ENCODE data around the gene PCSK9. TPM values are rescaled to one million over a fixed set of nuclear protein-coding genes. Genes with fewer than 3 reads are reported as not detected.
A peak's percentile ranks its signal among the peaks of the same experiment; 100 is the strongest.

The PCSK9 gene
- total and polyA plus RNA-seq, 2 of the 13 experiments (the other 11 are each of a cell fraction or from before 2014, with no cell fraction given) = 33.3 to 80.5 TPM

DNA sequence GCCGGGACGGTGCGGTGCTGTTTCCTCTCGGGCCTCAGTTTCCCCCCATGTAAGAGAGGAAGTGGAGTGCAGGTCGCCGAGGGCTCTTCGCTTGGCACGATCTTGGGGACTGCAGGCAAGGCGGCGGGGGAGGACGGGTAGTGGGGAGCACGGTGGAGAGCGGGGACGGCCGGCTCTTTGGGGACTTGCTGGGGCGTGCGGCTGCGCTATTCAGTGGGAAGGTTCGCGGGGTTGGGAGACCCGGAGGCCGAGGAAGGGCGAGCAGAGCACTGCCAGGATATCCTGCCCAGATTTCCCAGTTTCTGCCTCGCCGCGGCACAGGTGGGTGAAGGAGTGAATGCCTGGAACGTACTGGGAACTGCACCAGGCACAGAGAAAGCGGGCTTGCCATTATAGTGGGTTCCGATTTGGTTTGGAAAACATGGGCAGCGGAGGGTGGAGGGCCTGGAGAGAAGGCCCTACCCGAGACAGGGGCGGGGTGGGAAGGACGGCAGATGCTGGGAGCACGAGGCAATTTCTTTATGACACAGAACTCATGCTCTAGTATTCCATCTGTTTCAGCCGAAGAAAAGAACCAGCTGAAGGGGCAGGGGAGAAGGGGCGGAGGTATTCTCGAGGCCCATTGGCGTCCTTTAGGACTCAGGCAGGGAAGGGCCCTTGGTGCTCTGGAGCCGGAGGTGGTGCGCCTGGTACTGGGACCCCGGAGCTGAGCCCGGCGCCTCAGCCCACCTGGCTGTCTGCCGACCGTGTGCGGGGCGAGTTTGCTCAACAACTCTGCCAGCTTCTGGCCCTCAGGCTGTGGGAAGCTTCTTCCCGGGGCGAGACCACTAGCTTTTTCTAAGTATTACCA, 960 bp downstream of the PCSK9 start:
- ChIA-PET CTCF (ENCODE audit: low intra/inter-chr PET ratio, low total read pairs) (no interaction called here), POLR2A (interaction anchor here (1.6 kb wide), 1 partner anchor 9 kb away, joined by 5 read pairs; no protein-coding TSS in a partner anchor)
- Histone ChIP-seq H3K9me3 (ENCODE audit: low read length) (no peaks in the 10 kb centered on the region), H3K4me1 (ENCODE audit: insufficient read depth, low read length) (peaks cover 82% of the 10 kb centered on the region), H3K36me3 (replicated peaks in 1 of 2; ENCODE audit: control insufficient read depth in 1 of 2, insufficient read depth in 2 of 2, low read length in 2 of 2) (peaks cover 3 to 15% of the 10 kb centered on the region in 2 experiments), H2AFZ (ENCODE audit: low read length) (no peak overlapping the region), H3K4me3 (replicated peaks in 1 of 3; ENCODE audit: insufficient read depth in 1 of 3, low read depth in 2 of 3, low read length in 3 of 3) (peak overlapping the region; percentile 69 to 87 (median 76)), H4K20me1 (ENCODE audit: insufficient read depth, low read length) (peaks cover 38% of the 10 kb centered on the region), H3K27me3 (ENCODE audit: control insufficient read depth in 1 of 2, insufficient read depth in 2 of 2, low read length in 2 of 2) (no peaks in the 10 kb centered on the region; a peak in 1 of 5 replicates), H3K79me2 (ENCODE audit: insufficient read depth, low read length) (peaks cover 62% of the 10 kb centered on the region), H3K4me2 (ENCODE audit: low read depth, low read length) (peak overlapping the region; percentile 94), H3K27ac (ENCODE audit: extremely low read length, insufficient read depth, low read length) (peak overlapping the region; percentile 82), H3K9ac (ENCODE audit: insufficient read depth, low read depth, low read length) (peak overlapping the region; percentile 77)
- FAIRE-seq (no peak), DNase-seq (ENCODE audit: low spot score) (no peak), ATAC-seq (peak; percentile 13)
- BruUV-seq (replicated peaks) = TSS peak; percentile 43
- in situ Hi-C loops (cut with HindIII; ENCODE audit: extremely low pct_ligation_motif_present, low pct_unique_long_range_greater_than_20kb) (no loop called here), intact Hi-C loops (cut with micrococcal nuclease; ENCODE audit: unreplicated experiment) (no loop called here)
- WGBS (ENCODE audit: low lambda C conversion rate) = 0% methylated on average over 18 of the region's 49 CpGs
- TF ChIP-seq ZKSCAN1 (IDR thresholded peaks at IDR 0.05; ENCODE audit: low read length) = no peak
- no peak for TF ChIP-seq TBP (CRISPR knock-in tag; IDR thresholded peaks at IDR 0.05)
- TF ChIP-seq ZNF747 (CRISPR knock-in tag; IDR thresholded peaks at IDR 0.05; ENCODE audit: borderline replicate concordance) = peak; percentile 53; the same call in 1 of the 2 replicates
- TF ChIP-seq ISL2 (CRISPR knock-in tag; IDR thresholded peaks at IDR 0.05) = no peak
- TF ChIP-seq, protein P1, sequence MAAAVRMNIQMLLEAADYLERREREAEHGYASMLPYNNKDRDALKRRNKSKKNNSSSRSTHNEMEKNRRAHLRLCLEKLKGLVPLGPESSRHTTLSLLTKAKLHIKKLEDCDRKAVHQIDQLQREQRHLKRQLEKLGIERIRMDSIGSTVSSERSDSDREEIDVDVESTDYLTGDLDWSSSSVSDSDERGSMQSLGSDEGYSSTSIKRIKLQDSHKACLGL (CRISPR knock-in tag; IDR thresholded peaks at IDR 0.05) = no peak
- no peak for TF ChIP-seq CBX5 (CRISPR knock-in tag; IDR thresholded peaks at IDR 0.05; ENCODE audit: borderline replicate concordance)
- no peak for TF ChIP-seq ZNF788 (CRISPR knock-in tag; IDR thresholded peaks at IDR 0.05; ENCODE audit: borderline replicate concordance)
- TF ChIP-seq KAT7 (CRISPR knock-in tag; IDR thresholded peaks at IDR 0.05; ENCODE audit: borderline replicate concordance) = no peak
- no peak for TF ChIP-seq SIX1 (CRISPR knock-in tag; IDR thresholded peaks at IDR 0.05; ENCODE audit: borderline replicate concordance)
- no peak for TF ChIP-seq THAP8 (CRISPR knock-in tag; IDR thresholded peaks at IDR 0.05; ENCODE audit: borderline replicate concordance)
- no peak for TF ChIP-seq FOXC1 (CRISPR knock-in tag; IDR thresholded peaks at IDR 0.05; ENCODE audit: borderline replicate concordance)
- TF ChIP-seq, protein P2, sequence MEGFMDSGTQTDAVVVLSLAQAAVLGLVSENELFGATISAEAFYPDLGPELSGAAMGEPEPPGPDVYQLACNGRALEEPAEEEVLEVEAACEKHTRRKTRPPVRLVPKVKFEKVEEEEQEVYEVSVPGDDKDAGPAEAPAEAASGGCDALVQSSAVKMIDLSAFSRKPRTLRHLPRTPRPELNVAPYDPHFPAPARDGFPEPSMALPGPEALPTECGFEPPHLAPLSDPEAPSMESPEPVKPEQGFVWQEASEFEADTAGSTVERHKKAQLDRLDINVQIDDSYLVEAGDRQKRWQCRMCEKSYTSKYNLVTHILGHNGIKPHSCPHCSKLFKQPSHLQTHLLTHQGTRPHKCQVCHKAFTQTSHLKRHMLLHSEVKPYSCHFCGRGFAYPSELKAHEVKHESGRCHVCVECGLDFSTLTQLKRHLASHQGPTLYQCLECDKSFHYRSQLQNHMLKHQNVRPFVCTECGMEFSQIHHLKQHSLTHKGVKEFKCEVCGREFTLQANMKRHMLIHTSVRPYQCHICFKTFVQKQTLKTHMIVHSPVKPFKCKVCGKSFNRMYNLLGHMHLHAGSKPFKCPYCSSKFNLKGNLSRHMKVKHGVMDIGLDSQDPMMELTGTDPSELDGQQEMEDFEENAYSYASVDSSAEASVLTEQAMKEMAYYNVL (CRISPR knock-in tag; IDR thresholded peaks at IDR 0.05; ENCODE audit: borderline replicate concordance) = no peak
- TF ChIP-seq ZFP36L2 (CRISPR knock-in tag; IDR thresholded peaks at IDR 0.05) = no peak
- no peak for TF ChIP-seq FOXK2 (IDR thresholded peaks at IDR 0.05)
- no peak for TF ChIP-seq ZNF597 (CRISPR knock-in tag; IDR thresholded peaks at IDR 0.05)
- TF ChIP-seq, protein P3, sequence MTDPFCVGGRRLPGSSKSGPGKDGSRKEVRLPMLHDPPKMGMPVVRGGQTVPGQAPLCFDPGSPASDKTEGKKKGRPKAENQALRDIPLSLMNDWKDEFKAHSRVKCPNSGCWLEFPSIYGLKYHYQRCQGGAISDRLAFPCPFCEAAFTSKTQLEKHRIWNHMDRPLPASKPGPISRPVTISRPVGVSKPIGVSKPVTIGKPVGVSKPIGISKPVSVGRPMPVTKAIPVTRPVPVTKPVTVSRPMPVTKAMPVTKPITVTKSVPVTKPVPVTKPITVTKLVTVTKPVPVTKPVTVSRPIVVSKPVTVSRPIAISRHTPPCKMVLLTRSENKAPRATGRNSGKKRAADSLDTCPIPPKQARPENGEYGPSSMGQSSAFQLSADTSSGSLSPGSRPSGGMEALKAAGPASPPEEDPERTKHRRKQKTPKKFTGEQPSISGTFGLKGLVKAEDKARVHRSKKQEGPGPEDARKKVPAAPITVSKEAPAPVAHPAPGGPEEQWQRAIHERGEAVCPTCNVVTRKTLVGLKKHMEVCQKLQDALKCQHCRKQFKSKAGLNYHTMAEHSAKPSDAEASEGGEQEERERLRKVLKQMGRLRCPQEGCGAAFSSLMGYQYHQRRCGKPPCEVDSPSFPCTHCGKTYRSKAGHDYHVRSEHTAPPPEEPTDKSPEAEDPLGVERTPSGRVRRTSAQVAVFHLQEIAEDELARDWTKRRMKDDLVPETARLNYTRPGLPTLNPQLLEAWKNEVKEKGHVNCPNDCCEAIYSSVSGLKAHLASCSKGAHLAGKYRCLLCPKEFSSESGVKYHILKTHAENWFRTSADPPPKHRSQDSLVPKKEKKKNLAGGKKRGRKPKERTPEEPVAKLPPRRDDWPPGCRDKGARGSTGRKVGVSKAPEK (CRISPR knock-in tag; IDR thresholded peaks at IDR 0.05; ENCODE audit: borderline replicate concordance) = no peak
- no peak for TF ChIP-seq ZKSCAN8 (CRISPR knock-in tag; IDR thresholded peaks at IDR 0.05; ENCODE audit: borderline replicate concordance)
